ENCODE data around the gene AFDN. TPM values are rescaled to one million over a fixed set of nuclear protein-coding genes. Genes with fewer than 3 reads are reported as not detected.

The AFDN gene
- total RNA-seq, 1 donor from 2014 or later = 357 TPM

- H3K4me3 Mint-ChIP-seq = no peak overlapping the region
- peaks cover 14% of the 10 kb centered on the region for H4K20me1 ChIP-seq (ENCODE audit: low read depth)
These were observed 136.9 kb downstream of the AFDN start for GRCh38 chr6:167963589-167964057.

GRCh38 chr6:167965592-167966539, 139.2 kb downstream of the AFDN start:
- peaks cover 9% of the 10 kb centered on the region for H3K79me2 ChIP-seq (ENCODE audit: low read depth)
- no peak overlapping the region for H3K27ac Mint-ChIP-seq
- H3K4me1 ChIP-seq = no peaks in the 10 kb centered on the region
- no peak overlapping the region for H2AFZ ChIP-seq (replicated peaks)
- H3K27ac ChIP-seq = no peak overlapping the region
- H4K20me1 ChIP-seq (ENCODE audit: low read depth) = peaks cover 9% of the 10 kb centered on the region
- H3K4me2 ChIP-seq = no peak overlapping the region
- no peaks in the 10 kb centered on the region for H3F3A ChIP-seq (ENCODE audit: low read depth)
- peaks cover 3% of the 10 kb centered on the region for H3K4me1 Mint-ChIP-seq
- no peaks in the 10 kb centered on the region for H3K27me3 ChIP-seq
- TF ChIP-seq EZH2phosphoT487 (IDR thresholded peaks at IDR 0.05) (no peak), CTCF (IDR thresholded peaks at IDR 0.05) (no peak), EZH2 (IDR thresholded peaks at IDR 0.05) (no peak)
- H3K9me3 Mint-ChIP-seq = no peaks in the 10 kb centered on the region
- no peak overlapping the region for H3K9ac ChIP-seq
- peaks cover 46% of the 10 kb centered on the region for H3K36me3 Mint-ChIP-seq
- no peaks in the 10 kb centered on the region for H3K9me3 ChIP-seq (ENCODE audit: low read depth)
- H3K36me3 ChIP-seq = peaks cover 30% of the 10 kb centered on the region
- no peak overlapping the region for H3K4me3 ChIP-seq
- no peak for DNase-seq (ENCODE audit: low spot score)
- H3K27me3 Mint-ChIP-seq (ENCODE audit: insufficient read depth, low read depth) = peaks cover 3% of the 10 kb centered on the region
- H3K4me3 Mint-ChIP-seq = no peak overlapping the region

More at GRCh38 chr6:167963589-167964057, 136.9 kb downstream of the AFDN start:
- Histone ChIP-seq H3K27me3 (no peaks in the 10 kb centered on the region), H3K4me2 (no peak overlapping the region), H2AFZ (replicated peaks) (no peak overlapping the region), H3F3A (ENCODE audit: low read depth) (no peaks in the 10 kb centered on the region), H3K27ac (no peak overlapping the region), H3K36me3 (peaks cover 19% of the 10 kb centered on the region), H3K79me2 (ENCODE audit: low read depth) (peaks cover 27% of the 10 kb centered on the region), H3K4me1 (no peaks in the 10 kb centered on the region), H3K4me3 (no peak overlapping the region), H3K9ac (no peak overlapping the region), H3K9me3 (ENCODE audit: low read depth) (no peaks in the 10 kb centered on the region)
- Mint-ChIP-seq H3K27me3 (ENCODE audit: insufficient read depth, low read depth) (peaks cover 3% of the 10 kb centered on the region), H3K36me3 (peaks cover 43% of the 10 kb centered on the region), H3K4me1 (peaks cover 3% of the 10 kb centered on the region), H3K27ac (no peak overlapping the region), H3K9me3 (no peaks in the 10 kb centered on the region)
- TF ChIP-seq EZH2phosphoT487 (IDR thresholded peaks at IDR 0.05) (no peak), CTCF (IDR thresholded peaks at IDR 0.05) (no peak), EZH2 (IDR thresholded peaks at IDR 0.05) (no peak)
- DNase-seq (ENCODE audit: low spot score) = no peak

- no peak for TF ChIP-seq EZH2phosphoT487 (IDR thresholded peaks at IDR 0.05)
- no peak for TF ChIP-seq CTCF (IDR thresholded peaks at IDR 0.05)
- no peak for TF ChIP-seq EZH2 (IDR thresholded peaks at IDR 0.05)
- H3K27me3 Mint-ChIP-seq (ENCODE audit: insufficient read depth, low read depth) = peaks cover 2% of the 10 kb centered on the region
- Histone ChIP-seq H2AFZ (replicated peaks) (no peak overlapping the region), H3K79me2 (ENCODE audit: low read depth) (peaks cover 2% of the 10 kb centered on the region), H3K36me3 (peaks cover 30% of the 10 kb centered on the region), H3K4me3 (no peak overlapping the region), H3K4me2 (no peak overlapping the region), H4K20me1 (ENCODE audit: low read depth) (peaks cover 4% of the 10 kb centered on the region), H3K9me3 (ENCODE audit: low read depth) (no peaks in the 10 kb centered on the region), H3K9ac (no peak overlapping the region), H3F3A (ENCODE audit: low read depth) (no peaks in the 10 kb centered on the region), H3K27ac (no peak overlapping the region), H3K4me1 (no peaks in the 10 kb centered on the region), H3K27me3 (no peaks in the 10 kb centered on the region)
- H3K27ac Mint-ChIP-seq = no peak overlapping the region
- peaks cover 3% of the 10 kb centered on the region for H3K4me1 Mint-ChIP-seq
- no peak overlapping the region for H3K4me3 Mint-ChIP-seq
- no peaks in the 10 kb centered on the region for H3K9me3 Mint-ChIP-seq
- peaks cover 46% of the 10 kb centered on the region for H3K36me3 Mint-ChIP-seq
- no peak for DNase-seq (ENCODE audit: low spot score)
These were observed 139.8 kb downstream of the AFDN start for GRCh38 chr6:167966540-167966905.

Data from neural progenitor cell (in vitro differentiated cells).